ENCODE measurements around the gene LAPTM5. TPM values are rescaled to one million over a fixed set of nuclear protein-coding genes. Genes with fewer than 3 reads are reported as not detected.

Gene LAPTM5
- total RNA-seq, 1 donor from 2014 or later: 31.5 TPM

DNA sequence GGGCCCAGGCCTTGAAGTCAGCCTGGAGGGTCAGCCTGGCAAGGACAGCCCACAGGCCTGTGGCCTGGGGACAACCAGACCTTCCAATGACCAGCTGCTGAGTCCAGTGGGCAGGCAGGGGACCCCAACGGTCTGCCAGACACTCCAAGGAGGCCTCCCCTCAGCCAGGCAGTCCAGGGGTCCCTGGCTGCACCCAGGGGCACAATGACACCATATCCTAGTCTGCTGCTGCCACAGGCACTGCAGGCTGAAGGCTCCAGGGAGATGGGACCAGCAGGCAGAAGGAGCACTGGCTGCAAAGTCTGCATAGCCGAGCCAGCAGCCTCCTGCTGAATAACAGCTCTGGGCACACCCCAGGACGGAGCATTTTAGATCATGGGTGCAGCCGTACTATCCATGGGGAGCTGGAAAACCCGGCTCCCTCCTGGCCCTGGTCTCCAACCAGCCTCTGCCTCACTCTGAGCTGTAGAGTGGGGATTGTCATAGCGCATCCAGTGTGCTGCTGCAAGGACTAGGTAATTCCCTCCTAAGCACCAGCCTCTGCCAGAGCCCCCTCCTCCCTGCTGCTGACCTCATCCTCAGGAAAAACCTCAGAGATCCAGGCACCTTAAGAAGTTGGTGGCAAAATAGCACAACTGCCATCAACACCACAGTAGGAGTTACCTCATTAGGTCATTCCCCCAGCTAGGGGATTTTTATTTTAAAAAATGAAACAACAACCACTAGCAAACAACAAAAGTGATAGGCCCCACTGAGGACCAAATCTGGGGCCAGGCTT, 4.8 kb upstream of the LAPTM5 start:
- intact Hi-C loops (cut with DNase I): no loop called here
- no peak for DNase-seq (ENCODE audit: missing footprints)
- no peak for ATAC-seq

- intact Hi-C loops (cut with DNase I): no loop called here
- no peak for DNase-seq (ENCODE audit: missing footprints)
- ATAC-seq: no peak
Measured at GRCh38 chr1:30761381-30762151, 4.0 kb upstream of the LAPTM5 start.

GRCh38 chr1:30760596-30761324, 3.2 kb upstream of the LAPTM5 start:
- intact Hi-C loops (cut with DNase I): no loop called here
- DNase-seq (ENCODE audit: missing footprints): no peak
- ATAC-seq: no peak

DNA sequence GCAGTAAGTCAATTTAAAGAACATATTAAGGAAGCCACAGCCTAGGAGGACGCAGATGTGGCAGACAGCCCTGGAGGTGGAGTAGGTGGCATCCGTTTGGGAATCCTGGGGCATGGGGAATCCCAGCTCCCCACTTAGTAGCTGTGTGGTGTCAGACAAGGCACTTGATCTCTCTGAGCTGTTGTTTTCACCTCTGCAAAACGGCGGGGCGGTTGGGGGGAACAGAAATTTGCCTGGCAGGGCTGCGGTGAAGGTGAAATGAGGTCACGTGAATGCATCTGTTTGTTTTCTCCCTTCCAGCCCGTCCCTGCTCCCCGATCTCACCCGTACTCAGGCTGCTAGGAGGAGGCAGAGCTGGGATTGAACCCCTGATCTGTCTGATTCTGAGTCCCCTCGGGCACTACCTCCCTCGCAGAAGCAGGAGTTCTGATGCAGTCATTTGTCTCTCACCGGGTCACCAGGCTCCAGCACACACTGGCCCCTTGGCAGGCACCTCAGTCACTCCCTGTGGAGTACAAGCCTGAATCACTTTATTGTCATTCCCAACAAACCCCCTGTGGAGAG, 2.2 kb upstream of the LAPTM5 start:
- intact Hi-C loops (cut with DNase I): no loop called here
- ATAC-seq (no peak), DNase-seq (ENCODE audit: missing footprints) (no peak)

DNA sequence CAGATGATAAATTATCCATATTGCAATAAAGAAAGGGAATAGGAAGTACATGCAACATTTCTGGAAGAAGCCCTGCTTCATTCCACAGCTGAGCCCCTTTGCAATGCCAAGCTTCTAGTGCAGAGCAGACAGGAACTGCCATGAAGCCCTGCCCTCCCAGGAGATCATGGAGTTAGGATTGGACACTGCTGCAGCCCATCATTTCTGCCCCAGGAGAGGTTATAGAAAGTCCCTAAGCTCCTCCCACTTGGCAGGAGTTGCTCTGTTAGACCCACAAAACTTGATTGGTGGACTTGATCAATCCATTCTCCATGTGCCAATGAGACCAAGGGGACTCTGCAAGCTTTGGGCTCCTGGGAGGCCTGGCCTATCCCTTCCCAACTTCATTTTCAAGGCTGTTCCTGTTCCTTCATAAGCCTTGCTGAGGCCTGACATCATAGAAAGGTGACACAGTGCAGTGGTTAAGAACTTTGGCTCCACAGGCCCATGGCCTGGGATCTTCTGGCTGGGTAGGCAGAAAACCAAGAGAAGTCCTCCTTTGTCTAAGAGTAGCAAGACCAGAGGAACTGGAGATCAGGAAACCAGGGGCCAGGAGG, 1.3 kb upstream of the LAPTM5 start:
- DNase-seq (ENCODE audit: missing footprints): no peak
- no peak for ATAC-seq
- intact Hi-C loops (cut with DNase I): no loop called here

- DNase-seq (ENCODE audit: missing footprints): no peak
- ATAC-seq: no peak
- intact Hi-C loops (cut with DNase I): no loop called here
Measured at GRCh38 chr1:30758121-30758688, 631 bp upstream of the LAPTM5 start.

GRCh38 chr1:30756545-30757351, 826 bp downstream of the LAPTM5 start:
- intact Hi-C loops (cut with DNase I): no loop called here
- peak; percentile 90 for DNase-seq (ENCODE audit: missing footprints)
- ATAC-seq: peak; percentile 77

DNA sequence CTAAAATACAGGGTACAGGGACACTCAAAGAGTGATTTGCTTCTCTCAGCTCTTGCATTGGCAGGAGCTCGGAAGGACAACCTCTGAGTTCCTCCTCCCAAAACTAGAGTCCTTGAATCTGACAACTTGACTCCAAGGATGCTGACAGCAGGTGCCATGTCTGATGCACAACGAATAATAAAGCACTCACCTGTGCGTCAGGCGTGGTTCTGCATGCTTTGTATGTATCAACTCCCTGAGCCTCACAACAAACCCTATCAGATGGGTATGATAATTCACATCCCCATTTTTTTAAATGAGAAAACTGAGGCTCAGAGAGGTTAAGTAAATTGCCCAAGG, 1.4 kb downstream of the LAPTM5 start:
- DNase-seq (ENCODE audit: missing footprints) (no peak), ATAC-seq (no peak)
- intact Hi-C loops (cut with DNase I): no loop called here

DNA sequence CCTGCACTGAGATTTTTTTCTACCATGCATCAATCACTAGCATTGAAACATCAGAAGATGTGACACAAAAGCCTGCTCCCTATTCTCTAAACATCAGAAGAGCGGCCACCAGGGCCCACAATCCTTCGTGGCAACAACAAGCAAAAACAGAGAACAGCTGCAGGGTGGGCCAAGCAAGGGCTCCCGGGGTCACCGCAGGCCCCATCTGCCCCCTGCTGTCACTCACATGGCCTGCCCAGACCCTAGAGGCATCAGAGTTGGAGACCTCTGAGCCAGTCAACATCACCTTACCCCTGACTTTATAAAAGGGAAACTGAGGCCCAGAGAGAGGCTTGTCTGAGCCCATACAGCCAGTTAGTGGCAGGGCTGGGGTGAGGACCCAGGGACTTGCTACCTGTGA, 1.8 kb downstream of the LAPTM5 start:
- intact Hi-C loops (cut with DNase I): no loop called here
- ATAC-seq: no peak
- DNase-seq (ENCODE audit: missing footprints): no peak

DNA sequence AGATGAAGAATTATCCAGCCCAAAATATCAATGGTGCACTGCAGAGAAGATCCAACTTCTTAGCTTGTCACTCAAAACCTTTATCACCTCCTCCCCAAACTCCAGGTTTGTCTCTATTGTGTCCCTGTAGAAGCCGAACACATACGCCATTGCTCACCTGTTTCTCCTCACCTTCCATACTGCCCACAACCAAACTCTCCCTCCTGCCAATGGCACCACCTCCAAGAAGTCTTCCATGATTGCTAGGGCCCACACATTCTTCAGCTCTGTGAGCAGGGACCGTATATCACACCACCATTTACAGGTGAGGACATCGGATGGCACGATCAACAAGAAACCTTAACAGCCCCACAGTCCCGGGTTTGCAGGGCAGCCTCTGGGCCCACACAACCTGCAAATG, 2.2 kb downstream of the LAPTM5 start:
- ATAC-seq: no peak
- DNase-seq (ENCODE audit: missing footprints): no peak
- intact Hi-C loops (cut with DNase I): no loop called here

GRCh38 chr1:30754684-30755171, 2.8 kb downstream of the LAPTM5 start:
- intact Hi-C loops (cut with DNase I): no loop called here
- ATAC-seq (no peak), DNase-seq (ENCODE audit: missing footprints) (no peak)

DNA sequence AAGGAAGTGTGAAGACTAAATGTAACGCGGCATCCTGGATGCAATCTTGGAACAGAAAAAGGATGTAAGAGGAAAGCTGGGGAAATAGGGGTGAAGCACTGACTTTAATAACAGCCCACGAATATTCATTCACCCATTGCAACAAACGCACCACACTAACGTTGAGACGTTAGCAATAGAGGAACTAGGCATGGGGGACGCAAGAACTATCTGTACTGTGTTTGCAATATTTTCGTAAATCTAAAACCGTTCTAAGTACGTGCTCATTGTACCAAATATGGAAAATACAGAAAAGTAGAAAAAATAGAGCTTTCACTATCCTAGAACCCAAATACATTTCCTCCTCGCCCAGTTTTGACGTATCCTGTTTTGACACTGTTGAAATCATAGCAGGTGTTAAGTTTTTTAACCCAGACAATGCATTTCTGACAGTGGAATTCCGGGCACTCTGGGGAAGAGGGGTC, 3.9 kb downstream of the LAPTM5 start:
- ATAC-seq (no peak), DNase-seq (ENCODE audit: missing footprints) (no peak)
- intact Hi-C loops (cut with DNase I): no loop called here

DNA sequence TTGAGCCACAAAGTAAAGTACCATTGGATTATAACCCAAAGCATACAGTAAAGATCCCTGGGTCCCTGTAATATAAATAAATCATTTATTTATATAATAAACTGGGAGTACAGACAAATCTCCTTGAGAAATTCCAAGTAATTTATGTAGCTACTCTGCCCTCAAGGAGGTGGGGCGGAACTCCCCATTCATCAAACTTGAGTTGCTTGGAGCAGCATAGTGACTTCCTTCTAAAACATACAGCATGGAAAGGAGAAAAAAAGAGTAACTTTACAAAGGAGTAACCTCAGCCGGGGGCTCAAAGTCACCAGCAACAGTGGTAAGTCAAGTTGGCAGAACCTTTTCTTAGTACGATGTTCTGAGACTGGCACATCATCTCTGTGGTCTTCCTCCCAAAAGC, 4.5 kb downstream of the LAPTM5 start:
- ATAC-seq (no peak), DNase-seq (ENCODE audit: missing footprints) (no peak)
- intact Hi-C loops (cut with DNase I): no loop called here

- ATAC-seq (no peak), DNase-seq (ENCODE audit: missing footprints) (no peak)
- intact Hi-C loops (cut with DNase I): no loop called here
Measured at GRCh38 chr1:30752651-30752908, 5.0 kb downstream of the LAPTM5 start.

GRCh38 chr1:30751830-30752650, 5.5 kb downstream of the LAPTM5 start:
- DNase-seq (ENCODE audit: missing footprints) (no peak), ATAC-seq (no peak)
- intact Hi-C loops (cut with DNase I): no loop called here

- DNase-seq (ENCODE audit: missing footprints): no peak
- intact Hi-C loops (cut with DNase I): no loop called here
- ATAC-seq: no peak
Measured at GRCh38 chr1:30750731-30751291, 6.8 kb downstream of the LAPTM5 start.

Data from Right ventricle myocardium inferior (tissue), 1 donor.